GM18499 (cell line): ENCODE data around the gene PFKFB4.
A peak's percentile ranks its signal among the peaks of the same experiment; 100 is the strongest.
"Not testable (repeated sequence)": the region's sequence is repeated elsewhere in the genome, so short reads cannot be mapped to it uniquely, and the experiment has no call there.

Experiments used
- ATAC-seq: cut with Tn5 transposase; IDR thresholded peaks from one replicate; pipeline ENCODE4 v1.9.1; 2021; ENCODE audit warnings: moderate number of reproducible peaks; ENCODE audit not compliant: insufficient read depth, unreplicated experiment

The PFKFB4 gene

GRCh38 chr3:48504051-48504946 is 52.3 kb downstream of the PFKFB4 start, which contains the start of gene SHISA5:
TSS of gene SHISA5 (minus strand) at chr3:48504174. CDS start at chr3:48504094, 80 bp downstream.
- ATAC-seq, result no peak

GRCh38 chr3:48503401-48504050 is 53.1 kb downstream of the PFKFB4 start:
- ATAC-seq, result no peak

GRCh38 chr3:48502728-48503168 is 53.9 kb downstream of the PFKFB4 start:
- ATAC-seq, result no peak

GRCh38 chr3:48502121-48502520 is 54.5 kb downstream of the PFKFB4 start:
- ATAC-seq, result no peak

GRCh38 chr3:48501196-48501595 is 55.4 kb downstream of the PFKFB4 start:
- ATAC-seq, result no peak

GRCh38 chr3:48500656-48501055 is 55.9 kb downstream of the PFKFB4 start:
- ATAC-seq, result no peak

GRCh38 chr3:48493203-48493501 is 63.5 kb downstream of the PFKFB4 start:
- no peak for ATAC-seq

- ATAC-seq, result no peak
Observed at GRCh38 chr3:48492461-48493202, 64.0 kb downstream of the PFKFB4 start.

GRCh38 chr3:48486952-48487351 is 69.7 kb downstream of the PFKFB4 start:
- ATAC-seq, result no peak

GRCh38 chr3:48482822-48483221 is 73.8 kb downstream of the PFKFB4 start:
- not testable (repeated sequence) for ATAC-seq

GRCh38 chr3:48480891-48481290 is 75.7 kb downstream of the PFKFB4 start:
- not testable (repeated sequence) for ATAC-seq

- ATAC-seq, result no peak
Observed at GRCh38 chr3:48478626-48479555, 77.7 kb downstream of the PFKFB4 start.

- ATAC-seq, result no peak
Observed at GRCh38 chr3:48477959-48478520, 78.6 kb downstream of the PFKFB4 start.

- ATAC-seq, result no peak
Observed at GRCh38 chr3:48476426-48477053, 80.1 kb downstream of the PFKFB4 start.

- no peak for ATAC-seq
Observed at GRCh38 chr3:48475188-48475587, 81.4 kb downstream of the PFKFB4 start.

GRCh38 chr3:48474619-48475018 is 82.0 kb downstream of the PFKFB4 start:
- no peak for ATAC-seq

- ATAC-seq, result not testable (repeated sequence)
Observed at GRCh38 chr3:48474031-48474430, 82.6 kb downstream of the PFKFB4 start.

- no peak for ATAC-seq
Observed at GRCh38 chr3:48473617-48473952, 83.0 kb downstream of the PFKFB4 start.

GRCh38 chr3:48472923-48473616 is 83.5 kb downstream of the PFKFB4 start:
- peak; percentile 59 for ATAC-seq
